HepG2 (cell line): ENCODE results near the gene UBXN2A. TPM values are rescaled to one million over a fixed set of nuclear protein-coding genes. Genes with fewer than 3 reads are reported as not detected.

Source experiments
- AGO2 ChIP-seq: fragments of 200-400 bp; formaldehyde crosslinking; optimal IDR thresholded peaks from 2 replicates; pipeline ENCODE3; 2017; ENCODE audit warnings: mild to moderate bottlenecking, low read depth, low read length, moderate library complexity
- CAMTA2 ChIP-seq: sonication (generic); formaldehyde crosslinking; IDR thresholded peaks from 2 replicates; pipeline ENCODE4 v1.4.0; 2020; ENCODE audit warnings: mild to moderate bottlenecking, missing genetic modification reagents, borderline replicate concordance
- CBX1 ChIP-seq: IDR thresholded peaks from one replicate; pipeline ENCODE4 v1.6.1; 2016; ENCODE audit warnings: antibody characterized with exemption, low read depth
- KLF16 ChIP-seq, 2 experiments: sonication (generic) in 1 of 2; formaldehyde crosslinking in 1 of 2; IDR thresholded peaks; 2 replicates each; pipeline versions ENCODE4 v1.6.1 to v1.8.0; 2016 to 2023; ENCODE audit warnings: missing genetic modification reagents in 2 of 2, missing compliant biosample characterization in 1 of 2
- MEIS2 ChIP-seq: sonication (generic); formaldehyde crosslinking; IDR thresholded peaks from 2 replicates; pipeline ENCODE4 v1.9.0; 2021; ENCODE audit warnings: mild to moderate bottlenecking, missing genetic modification reagents
- NFE2L2 ChIP-seq: fragments of 150-350 bp; IDR thresholded peaks from 2 replicates; pipeline ENCODE4 v1.6.1; 2014; ENCODE audit warnings: low read length
- RNF2 ChIP-seq: fragments of 450-650 bp; conservative IDR thresholded peaks from 2 replicates; pipeline ENCODE4 v1.6.1; 2016; ENCODE audit warnings: low read depth
- SP140L ChIP-seq: sonication (generic); formaldehyde crosslinking; IDR thresholded peaks from 2 replicates; pipeline ENCODE4 v1.4.0; 2020; ENCODE audit warnings: missing genetic modification reagents, borderline replicate concordance
- SSRP1 ChIP-seq: IDR thresholded peaks from 2 replicates; pipeline ENCODE4 v1.6.1; 2016; ENCODE audit warnings: control low read depth
- TEAD2 ChIP-seq: sonication (generic); formaldehyde crosslinking; IDR thresholded peaks from 2 replicates; pipeline ENCODE4 v1.9.0; 2021; ENCODE audit warnings: missing genetic modification reagents
- ZNF136 ChIP-seq: sonication (generic); formaldehyde crosslinking; IDR thresholded peaks from 2 replicates; pipeline ENCODE4 v1.8.1; 2022; ENCODE audit warnings: low read depth, mild to moderate bottlenecking, moderate library complexity, missing genetic modification reagents
- ZNF224 ChIP-seq: sonication (generic); formaldehyde crosslinking; IDR thresholded peaks from 2 replicates; pipeline ENCODE4 v1.5.0; 2020; ENCODE audit warnings: mild to moderate bottlenecking, missing genetic modification reagents
- ZNF446 ChIP-seq: sonication (generic); formaldehyde crosslinking; IDR thresholded peaks from 2 replicates; pipeline ENCODE4 v1.5.0; 2020; ENCODE audit warnings: mild to moderate bottlenecking, missing genetic modification reagents
- ZNF547 ChIP-seq: sonication (generic); formaldehyde crosslinking; IDR thresholded peaks from 2 replicates; pipeline ENCODE4 v1.5.1; 2020; ENCODE audit warnings: mild to moderate bottlenecking, missing genetic modification reagents
- ZNF607 ChIP-seq: sonication (generic); formaldehyde crosslinking; IDR thresholded peaks from 2 replicates; pipeline ENCODE4 v1.5.1; 2020; ENCODE audit warnings: missing genetic modification reagents, mild to moderate bottlenecking, borderline replicate concordance
- ZNF615 ChIP-seq: sonication (generic); formaldehyde crosslinking; IDR thresholded peaks from 2 replicates; pipeline ENCODE4 v1.5.0; 2020; ENCODE audit warnings: mild to moderate bottlenecking, missing genetic modification reagents, borderline replicate concordance
- ZNF766 ChIP-seq: sonication (generic); formaldehyde crosslinking; IDR thresholded peaks from 2 replicates; pipeline ENCODE4 v1.5.0; 2020; ENCODE audit warnings: missing genetic modification reagents, borderline replicate concordance
- polyA plus RNA-seq, 8 experiments: library from polyadenylated mRNA; depleted of rRNA in 3 of 8; stranded (reverse) in 7 of 8; unstranded in 1 of 8; fragments of >200 nt; fragmentation: Illumina TruSeq in 4 of 8; extraction: Trizol in 4 of 8; gene quantifications; 2 replicates each; pipeline versions ENCODE4 v1.2.1 to v1.2.3, GENCODE V29; 2011 to 2016; ENCODE audit warnings: low read depth in 4 of 8, missing spikeins in 1 of 8, mixed read lengths in 1 of 8; ENCODE audit not compliant: insufficient read depth in 1 of 8
- total RNA-seq, 5 experiments: library from RNA; depleted of rRNA; stranded (reverse); fragments of >200 nt; fragmentation: Illumina TruSeq; extraction: Trizol; gene quantifications; 2 replicates each; pipeline ENCODE4 v1.2.3, GENCODE V29; 2016; ENCODE audit warnings: low read depth in 1 of 5
- TF ChIP-seq, protein P1 (sequence below): sonication (generic); formaldehyde crosslinking; IDR thresholded peaks from 2 replicates; pipeline ENCODE4 v1.4.0; 2020; ENCODE audit warnings: mild to moderate bottlenecking, missing genetic modification reagents
- TF ChIP-seq, protein P2 (sequence below): sonication (generic); formaldehyde crosslinking; IDR thresholded peaks from 2 replicates; pipeline ENCODE4 v1.4.0; 2020; ENCODE audit warnings: low read depth, mild to moderate bottlenecking, missing genetic modification reagents
- TF ChIP-seq, protein P3 (sequence below): fragments of 450-650 bp; IDR thresholded peaks from 2 replicates; pipeline ENCODE4 v1.6.1; 2017; ENCODE audit warnings: mild to moderate bottlenecking
- TF ChIP-seq, protein P4 (sequence below): sonication (generic); formaldehyde crosslinking; IDR thresholded peaks from 2 replicates; pipeline ENCODE4 v1.9.0; 2022; ENCODE audit warnings: missing genetic modification reagents, mild to moderate bottlenecking, borderline replicate concordance

The UBXN2A gene
- total and polyA plus RNA-seq, 2 of the 13 experiments (the other 11 are each of a cell fraction or from before 2014, with no cell fraction given), result 8.3 to 20.9 TPM

DNA sequence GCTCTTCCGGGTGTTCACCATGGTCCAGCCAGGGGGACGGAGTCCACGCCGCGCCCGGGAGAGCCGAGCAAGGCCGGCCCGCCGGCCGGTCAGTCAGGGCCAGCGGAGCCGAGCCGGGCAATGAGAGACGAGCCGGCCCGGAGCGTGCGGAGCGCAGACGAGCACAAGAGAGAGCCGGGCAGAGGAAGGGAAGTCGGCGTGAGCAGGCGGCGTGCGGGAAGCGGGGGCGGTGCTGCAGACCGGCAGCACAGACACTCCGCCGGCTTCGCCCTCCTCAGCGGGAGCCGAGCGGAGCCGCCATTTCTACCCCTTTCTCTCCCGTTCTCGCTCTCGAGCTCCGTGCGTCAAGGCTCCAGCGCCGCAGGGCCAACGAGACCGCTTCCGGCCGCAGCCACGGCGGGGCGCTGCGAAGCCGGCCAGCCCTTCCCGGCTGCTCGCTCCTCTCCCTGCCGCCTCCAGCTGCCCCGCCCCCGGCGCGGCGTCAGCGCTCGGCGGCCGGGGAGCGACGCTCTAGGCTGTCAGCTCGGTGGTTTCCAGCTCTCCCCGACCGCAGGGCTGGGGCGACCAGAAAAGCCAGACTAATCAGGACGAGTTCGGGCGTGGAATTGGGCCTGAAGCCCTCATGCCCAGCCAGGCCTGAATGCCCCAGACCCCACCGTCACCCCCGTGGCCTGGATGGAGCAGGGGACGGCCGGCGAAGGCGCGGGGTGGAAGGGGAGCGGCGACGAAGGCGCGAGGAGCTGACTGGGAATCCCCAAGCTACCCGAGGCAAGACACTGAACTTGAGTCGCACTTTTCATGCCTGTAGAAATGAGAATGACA is 13.3 kb upstream of the UBXN2A start, which contains the start of gene ATAD2B (continued):
- TF ChIP-seq RNF2 (peak; percentile 52; the same call in 1 of the 2 replicates), CBX1 (peak; percentile 92), ZNF607 (CRISPR knock-in tag) (peak; percentile 87), MEIS2 (CRISPR knock-in tag) (peak; percentile 90), ZNF615 (CRISPR knock-in tag) (no peak), KLF16 (CRISPR knock-in tag; IDR thresholded peaks at IDR 0.05) (peak; percentile 77 to 94; a peak in 3 of 4 replicates), TEAD2 (CRISPR knock-in tag) (0 out of 2 replicates have a peak, but pooled peaks have one; percentile 31), CAMTA2 (CRISPR knock-in tag) (peak; percentile 85; the same call in 1 of the 2 replicates), SP140L (CRISPR knock-in tag) (no peak; the same call in 1 of the 2 replicates), ZNF224 (CRISPR knock-in tag) (0 out of 2 replicates have a peak, but pooled peaks have one; percentile 53), ZNF136 (CRISPR knock-in tag) (peak; percentile 79; the same call in 1 of the 2 replicates), ZNF766 (peak; percentile 98), AGO2 (peak; percentile 81), ZNF547 (0 out of 2 replicates have a peak, but pooled peaks have one; percentile 32), NFE2L2 (no peak), SSRP1 (CRISPR knock-in tag) (no peak; the same call in 1 of the 2 replicates), ZNF446 (CRISPR knock-in tag) (peak; percentile 98)
- TF ChIP-seq, protein P1, sequence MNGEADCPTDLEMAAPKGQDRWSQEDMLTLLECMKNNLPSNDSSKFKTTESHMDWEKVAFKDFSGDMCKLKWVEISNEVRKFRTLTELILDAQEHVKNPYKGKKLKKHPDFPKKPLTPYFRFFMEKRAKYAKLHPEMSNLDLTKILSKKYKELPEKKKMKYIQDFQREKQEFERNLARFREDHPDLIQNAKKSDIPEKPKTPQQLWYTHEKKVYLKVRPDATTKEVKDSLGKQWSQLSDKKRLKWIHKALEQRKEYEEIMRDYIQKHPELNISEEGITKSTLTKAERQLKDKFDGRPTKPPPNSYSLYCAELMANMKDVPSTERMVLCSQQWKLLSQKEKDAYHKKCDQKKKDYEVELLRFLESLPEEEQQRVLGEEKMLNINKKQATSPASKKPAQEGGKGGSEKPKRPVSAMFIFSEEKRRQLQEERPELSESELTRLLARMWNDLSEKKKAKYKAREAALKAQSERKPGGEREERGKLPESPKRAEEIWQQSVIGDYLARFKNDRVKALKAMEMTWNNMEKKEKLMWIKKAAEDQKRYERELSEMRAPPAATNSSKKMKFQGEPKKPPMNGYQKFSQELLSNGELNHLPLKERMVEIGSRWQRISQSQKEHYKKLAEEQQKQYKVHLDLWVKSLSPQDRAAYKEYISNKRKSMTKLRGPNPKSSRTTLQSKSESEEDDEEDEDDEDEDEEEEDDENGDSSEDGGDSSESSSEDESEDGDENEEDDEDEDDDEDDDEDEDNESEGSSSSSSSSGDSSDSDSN (CRISPR knock-in tag), result peak; percentile 100
- TF ChIP-seq, protein P2, sequence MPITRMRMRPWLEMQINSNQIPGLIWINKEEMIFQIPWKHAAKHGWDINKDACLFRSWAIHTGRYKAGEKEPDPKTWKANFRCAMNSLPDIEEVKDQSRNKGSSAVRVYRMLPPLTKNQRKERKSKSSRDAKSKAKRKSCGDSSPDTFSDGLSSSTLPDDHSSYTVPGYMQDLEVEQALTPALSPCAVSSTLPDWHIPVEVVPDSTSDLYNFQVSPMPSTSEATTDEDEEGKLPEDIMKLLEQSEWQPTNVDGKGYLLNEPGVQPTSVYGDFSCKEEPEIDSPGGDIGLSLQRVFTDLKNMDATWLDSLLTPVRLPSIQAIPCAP (CRISPR knock-in tag), result 0 out of 2 replicates have a peak, but pooled peaks have one; percentile 37
- TF ChIP-seq, protein P3, sequence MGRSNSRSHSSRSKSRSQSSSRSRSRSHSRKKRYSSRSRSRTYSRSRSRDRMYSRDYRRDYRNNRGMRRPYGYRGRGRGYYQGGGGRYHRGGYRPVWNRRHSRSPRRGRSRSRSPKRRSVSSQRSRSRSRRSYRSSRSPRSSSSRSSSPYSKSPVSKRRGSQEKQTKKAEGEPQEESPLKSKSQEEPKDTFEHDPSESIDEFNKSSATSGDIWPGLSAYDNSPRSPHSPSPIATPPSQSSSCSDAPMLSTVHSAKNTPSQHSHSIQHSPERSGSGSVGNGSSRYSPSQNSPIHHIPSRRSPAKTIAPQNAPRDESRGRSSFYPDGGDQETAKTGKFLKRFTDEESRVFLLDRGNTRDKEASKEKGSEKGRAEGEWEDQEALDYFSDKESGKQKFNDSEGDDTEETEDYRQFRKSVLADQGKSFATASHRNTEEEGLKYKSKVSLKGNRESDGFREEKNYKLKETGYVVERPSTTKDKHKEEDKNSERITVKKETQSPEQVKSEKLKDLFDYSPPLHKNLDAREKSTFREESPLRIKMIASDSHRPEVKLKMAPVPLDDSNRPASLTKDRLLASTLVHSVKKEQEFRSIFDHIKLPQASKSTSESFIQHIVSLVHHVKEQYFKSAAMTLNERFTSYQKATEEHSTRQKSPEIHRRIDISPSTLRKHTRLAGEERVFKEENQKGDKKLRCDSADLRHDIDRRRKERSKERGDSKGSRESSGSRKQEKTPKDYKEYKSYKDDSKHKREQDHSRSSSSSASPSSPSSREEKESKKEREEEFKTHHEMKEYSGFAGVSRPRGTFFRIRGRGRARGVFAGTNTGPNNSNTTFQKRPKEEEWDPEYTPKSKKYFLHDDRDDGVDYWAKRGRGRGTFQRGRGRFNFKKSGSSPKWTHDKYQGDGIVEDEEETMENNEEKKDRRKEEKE, result no peak
- TF ChIP-seq, protein P4, sequence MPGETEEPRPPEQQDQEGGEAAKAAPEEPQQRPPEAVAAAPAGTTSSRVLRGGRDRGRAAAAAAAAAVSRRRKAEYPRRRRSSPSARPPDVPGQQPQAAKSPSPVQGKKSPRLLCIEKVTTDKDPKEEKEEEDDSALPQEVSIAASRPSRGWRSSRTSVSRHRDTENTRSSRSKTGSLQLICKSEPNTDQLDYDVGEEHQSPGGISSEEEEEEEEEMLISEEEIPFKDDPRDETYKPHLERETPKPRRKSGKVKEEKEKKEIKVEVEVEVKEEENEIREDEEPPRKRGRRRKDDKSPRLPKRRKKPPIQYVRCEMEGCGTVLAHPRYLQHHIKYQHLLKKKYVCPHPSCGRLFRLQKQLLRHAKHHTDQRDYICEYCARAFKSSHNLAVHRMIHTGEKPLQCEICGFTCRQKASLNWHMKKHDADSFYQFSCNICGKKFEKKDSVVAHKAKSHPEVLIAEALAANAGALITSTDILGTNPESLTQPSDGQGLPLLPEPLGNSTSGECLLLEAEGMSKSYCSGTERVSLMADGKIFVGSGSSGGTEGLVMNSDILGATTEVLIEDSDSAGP (CRISPR knock-in tag), result peak; percentile 95
